GM23248 (cell line): ENCODE measurements around the gene SMCO4. TPM values are rescaled to one million over a fixed set of nuclear protein-coding genes. Genes with fewer than 3 reads are reported as not detected.

Experiments
- DNase-seq: peaks from one replicate; pipeline ENCODE4 v3.0.0-alpha.2; 2015
- H2AFZ ChIP-seq: fragments of 200-600 bp; sonication (generic); 2 replicates; pipeline ENCODE4 v1.6.1; 2016; ENCODE audit warnings: antibody characterized with exemption
- H3F3A ChIP-seq: fragments of 200-600 bp; sonication (generic); 2 replicates; pipeline ENCODE4 v1.6.1; 2016; ENCODE audit warnings: mild to moderate bottlenecking, antibody characterized with exemption, mixed run types; ENCODE audit not compliant: insufficient read depth
- H3K27ac ChIP-seq: fragments of 200-600 bp; sonication (generic); 2 replicates; pipeline ENCODE4 v1.5.1; 2016; ENCODE audit warnings: mild to moderate bottlenecking
- H3K27me3 ChIP-seq: fragments of 200-600 bp; sonication (generic); replicated peaks from 2 replicates; pipeline ENCODE4 v1.6.1; 2016; ENCODE audit warnings: mild to moderate bottlenecking; ENCODE audit not compliant: insufficient read depth
- H3K36me3 ChIP-seq: fragments of 200-600 bp; sonication (generic); 2 replicates; pipeline ENCODE4 v1.6.1; 2016; ENCODE audit warnings: low read depth, mild to moderate bottlenecking
- H3K4me1 ChIP-seq: fragments of 200-600 bp; sonication (generic); 2 replicates; pipeline ENCODE4 v1.6.1; 2016; ENCODE audit warnings: mild to moderate bottlenecking; ENCODE audit not compliant: insufficient read depth
- H3K4me2 ChIP-seq: fragments of 200-600 bp; sonication (generic); one replicate; pipeline ENCODE4 v1.6.1; 2016; ENCODE audit warnings: mild to moderate bottlenecking; ENCODE audit not compliant: unreplicated experiment
- H3K4me3 ChIP-seq: fragments of 200-600 bp; sonication (generic); 2 replicates; pipeline ENCODE4 v1.5.1; 2016; ENCODE audit warnings: mild to moderate bottlenecking
- H3K79me2 ChIP-seq: fragments of 200-600 bp; sonication (generic); 2 replicates; pipeline ENCODE4 v1.6.1; 2016; ENCODE audit warnings: mild to moderate bottlenecking; ENCODE audit not compliant: insufficient read depth
- H3K9ac ChIP-seq: fragments of 200-600 bp; sonication (generic); 2 replicates; pipeline ENCODE4 v1.6.1; 2016; ENCODE audit warnings: mild to moderate bottlenecking
- H3K9me2 ChIP-seq: fragments of 200-600 bp; sonication (generic); 2 replicates; pipeline ENCODE4 v1.6.1; 2016; ENCODE audit warnings: mixed run types, mild to moderate bottlenecking, moderate library complexity; ENCODE audit not compliant: insufficient read depth
- H3K9me3 ChIP-seq: fragments of 200-600 bp; sonication (generic); one replicate; pipeline ENCODE4 v1.6.1; 2017; ENCODE audit warnings: low read depth
- H4K20me1 ChIP-seq: fragments of 200-600 bp; sonication (generic); 2 replicates; pipeline ENCODE4 v1.6.0; 2016; ENCODE audit not compliant: insufficient read depth
- EZH2 ChIP-seq: fragments of 200-600 bp; sonication (generic); IDR thresholded peaks from 2 replicates; pipeline ENCODE4 v1.6.1; 2018; ENCODE audit warnings: antibody characterized with exemption, mild to moderate bottlenecking; ENCODE audit not compliant: insufficient read depth, poor library complexity, severe bottlenecking
- EZH2phosphoT487 ChIP-seq: fragments of 200-600 bp; sonication (generic); IDR thresholded peaks from 2 replicates; pipeline ENCODE4 v1.6.1; 2018; ENCODE audit warnings: antibody characterized with exemption, moderate library complexity, mild to moderate bottlenecking, low read depth; ENCODE audit not compliant: insufficient read depth
- WGBS, 2 experiments: methylation state at CpG; one replicate each; pipeline ENCODE4 v1.1.6; 2015 to 2017; ENCODE audit warnings: low lambda C conversion rate in 2 of 2, low coverage in 1 of 2; ENCODE audit errors: missing lambda C conversion rate in 2 of 2; 5-methylcytosine and 5-hydroxymethylcytosine counted together
- in situ Hi-C: fragments of 300-500 bp; cut with MboI; formaldehyde crosslinking; loops from 2 replicates; pipeline ENCODE4 v1.15.0; 2020
- polyA plus RNA-seq: library from polyadenylated mRNA; unstranded; fragments of >200 nt; fragmentation: Nextera tagmentation; extraction: Ambion mirVana; gene quantifications from 2 replicates; pipeline ENCODE4 v1.2.1, GENCODE V29; 2016
- total RNA-seq: library from RNA; depleted of rRNA; stranded (reverse); fragments of >200 nt; shearing (Covaris generic); gene quantifications from 2 replicates; pipeline ENCODE4 v1.2.3, GENCODE V29; 2014

Gene SMCO4
- total and polyA plus RNA-seq, 2 experiments from 2014 or later = 12.9 to 21.1 TPM

- in situ Hi-C loops = no loop called here
- Histone ChIP-seq H3K27me3 (peaks cover 5% of the 10 kb centered on the region; the same call in 1 of the 2 replicates), H3K27ac (no peak overlapping the region), H4K20me1 (no peaks in the 10 kb centered on the region), H3K9ac (no peak overlapping the region), H3K4me3 (no peak overlapping the region), H3K4me2 (no peak overlapping the region), H3K79me2 (no peaks in the 10 kb centered on the region), H3K9me2 (no peaks in the 10 kb centered on the region), H3K36me3 (no peaks in the 10 kb centered on the region), H3K9me3 (no peaks in the 10 kb centered on the region), H2AFZ (no peak overlapping the region), H3F3A (no peaks in the 10 kb centered on the region), H3K4me1 (no peaks in the 10 kb centered on the region)
- 56 to 63% methylated on average over 3 of the region's 3 CpGs for WGBS, 2 experiments
- DNase-seq = no peak
- TF ChIP-seq EZH2 = no peak
- no peak for TF ChIP-seq EZH2phosphoT487
Observed at GRCh38 chr11:93564895-93565294, 21.7 kb upstream of the SMCO4 start.

GRCh38 chr11:93563857-93564256, 20.7 kb upstream of the SMCO4 start:
- Histone ChIP-seq H3F3A (no peaks in the 10 kb centered on the region), H3K27me3 (peaks cover 5% of the 10 kb centered on the region; the same call in 1 of the 2 replicates), H3K4me2 (no peak overlapping the region), H3K4me1 (no peaks in the 10 kb centered on the region), H3K9ac (no peak overlapping the region), H3K79me2 (no peaks in the 10 kb centered on the region), H2AFZ (no peak overlapping the region), H3K9me2 (no peaks in the 10 kb centered on the region), H3K9me3 (no peaks in the 10 kb centered on the region), H4K20me1 (no peaks in the 10 kb centered on the region), H3K36me3 (no peaks in the 10 kb centered on the region), H3K4me3 (no peak overlapping the region), H3K27ac (no peak overlapping the region)
- in situ Hi-C loops = no loop called here
- DNase-seq = no peak
- TF ChIP-seq EZH2phosphoT487 (no peak), EZH2 (no peak)

GRCh38 chr11:93560199-93560932, 17.2 kb upstream of the SMCO4 start:
- H3K9ac ChIP-seq = no peak overlapping the region
- no peaks in the 10 kb centered on the region for H3F3A ChIP-seq
- H3K36me3 ChIP-seq = no peaks in the 10 kb centered on the region
- in situ Hi-C loops = no loop called here
- DNase-seq = no peak
- no peak overlapping the region for H3K4me2 ChIP-seq
- no peak overlapping the region for H3K4me3 ChIP-seq
- peaks cover 11% of the 10 kb centered on the region; the same call in 1 of the 2 replicates for H3K27me3 ChIP-seq
- H4K20me1 ChIP-seq = no peaks in the 10 kb centered on the region
- TF ChIP-seq EZH2 (no peak), EZH2phosphoT487 (no peak)
- WGBS, 2 experiments = 36 to 44% methylated on average over 3 of the region's 3 CpGs
- H3K4me1 ChIP-seq = no peaks in the 10 kb centered on the region
- H3K9me3 ChIP-seq = no peaks in the 10 kb centered on the region
- H3K9me2 ChIP-seq = no peaks in the 10 kb centered on the region
- no peak overlapping the region for H3K27ac ChIP-seq
- no peaks in the 10 kb centered on the region for H3K79me2 ChIP-seq
- no peak overlapping the region for H2AFZ ChIP-seq

- H3K4me1 ChIP-seq = no peaks in the 10 kb centered on the region
- H3K4me2 ChIP-seq = no peak overlapping the region
- no peak overlapping the region for H3K4me3 ChIP-seq
- H3K36me3 ChIP-seq = no peaks in the 10 kb centered on the region
- no peak overlapping the region for H2AFZ ChIP-seq
- no peak overlapping the region for H3K27ac ChIP-seq
- WGBS, 2 experiments = 39 to 44% methylated on average over 3 of the region's 3 CpGs
- no peaks in the 10 kb centered on the region for H3K9me2 ChIP-seq
- no peaks in the 10 kb centered on the region for H4K20me1 ChIP-seq
- no peak overlapping the region for H3K9ac ChIP-seq
- no peaks in the 10 kb centered on the region for H3K79me2 ChIP-seq
- H3F3A ChIP-seq = no peaks in the 10 kb centered on the region
- H3K9me3 ChIP-seq = no peaks in the 10 kb centered on the region
- TF ChIP-seq EZH2 (no peak), EZH2phosphoT487 (no peak)
- peaks cover 17% of the 10 kb centered on the region for H3K27me3 ChIP-seq
- no peak for DNase-seq
- in situ Hi-C loops = no loop called here
Observed at GRCh38 chr11:93559681-93560080, 16.5 kb upstream of the SMCO4 start.

GRCh38 chr11:93552874-93553273, 9.7 kb upstream of the SMCO4 start:
- no peak overlapping the region for H3K9ac ChIP-seq
- H3K79me2 ChIP-seq = no peaks in the 10 kb centered on the region
- H3K36me3 ChIP-seq = no peaks in the 10 kb centered on the region
- no peak overlapping the region for H3K27ac ChIP-seq
- H3K4me1 ChIP-seq = no peaks in the 10 kb centered on the region
- no peaks in the 10 kb centered on the region for H3K9me2 ChIP-seq
- no peaks in the 10 kb centered on the region for H3F3A ChIP-seq
- TF ChIP-seq EZH2 (no peak), EZH2phosphoT487 (no peak)
- no peak overlapping the region for H3K4me3 ChIP-seq
- H3K4me2 ChIP-seq = no peak overlapping the region
- H4K20me1 ChIP-seq = no peaks in the 10 kb centered on the region
- in situ Hi-C loops = no loop called here
- no peak overlapping the region for H2AFZ ChIP-seq
- no peaks in the 10 kb centered on the region for H3K9me3 ChIP-seq
- 0 to 4% methylated on average over 1 of the region's 1 CpG for WGBS, 2 experiments
- no peak for DNase-seq
- peaks cover 32% of the 10 kb centered on the region for H3K27me3 ChIP-seq
